K562 (cell line): Measurements from ENCODE around the gene TRIM68. TPM values are rescaled to one million over a fixed set of nuclear protein-coding genes. Genes with fewer than 3 reads are reported as not detected.

Experiments used
- EGR1 ChIP-seq: fragments of 450-650 bp; conservative IDR thresholded peaks from 2 replicates; pipeline ENCODE4 v1.6.1; 2017; ENCODE audit warnings: mild to moderate bottlenecking
- FIP1L1 ChIP-seq: fragments of 200-400 bp; formaldehyde crosslinking; IDR thresholded peaks from 2 replicates; pipeline ENCODE4 v1.6.1; 2018; ENCODE audit warnings: mild to moderate bottlenecking, low read depth, low read length; ENCODE audit not compliant: poor library complexity, severe bottlenecking
- FOXJ3 ChIP-seq: sonication (generic); formaldehyde crosslinking; IDR thresholded peaks from 2 replicates; pipeline ENCODE4 v1.4.0; 2020; ENCODE audit warnings: mild to moderate bottlenecking, missing genetic modification reagents
- GTF3C2 ChIP-seq: IDR thresholded peaks from 3 replicates; pipeline ENCODE4 v1.6.1; 2011; ENCODE audit warnings: borderline replicate concordance, mild to moderate bottlenecking, moderate library complexity; ENCODE audit not compliant: insufficient read length; ENCODE audit errors: extremely low read depth
- HOXB6 ChIP-seq: fragments of 250-450 bp; sonication (Bioruptor Pico); IDR thresholded peaks from 2 replicates; pipeline ENCODE4 v1.5.1; 2022; ENCODE audit warnings: mild to moderate bottlenecking, borderline replicate concordance
- MYBL2 ChIP-seq, 2 experiments: fragments of 450-650 bp in 1 of 2; sonication (generic) in 1 of 2; formaldehyde crosslinking in 1 of 2; IDR thresholded peaks; 2 replicates each; pipeline versions ENCODE4 v1.6.1 to v1.8.1; 2017 to 2022; ENCODE audit warnings: borderline replicate concordance in 1 of 2, inconsistent platforms in 1 of 2, low read depth in 1 of 2, mild to moderate bottlenecking in 1 of 2, missing genetic modification reagents in 1 of 2, moderate library complexity in 1 of 2
- TEAD1 ChIP-seq, 2 experiments: fragments of 450-650 bp in 1 of 2; sonication (generic) in 1 of 2; formaldehyde crosslinking; IDR thresholded peaks; 2 replicates each; pipeline versions ENCODE4 v1.4.0 to v1.8.0; 2020 to 2022; ENCODE audit warnings: mild to moderate bottlenecking in 2 of 2, missing genetic modification reagents in 1 of 2
- THAP7 ChIP-seq: fragments of 250-450 bp; sonication (Bioruptor Pico); IDR thresholded peaks from 2 replicates; pipeline ENCODE4 v1.5.0; 2021
- ZC3H11A ChIP-seq: IDR thresholded peaks from 2 replicates; pipeline ENCODE4 v1.6.1; 2012; ENCODE audit warnings: low read depth, low read length, improper control_type of control experiment
- ZNF134 ChIP-seq: fragments of 250-450 bp; sonication (Bioruptor Pico); conservative IDR thresholded peaks from 2 replicates; pipeline ENCODE4 v1.4.0; 2020
- polyA plus RNA-seq, 8 experiments: library from polyadenylated mRNA; depleted of rRNA in 4 of 8; stranded (reverse) in 5 of 8; unstranded in 3 of 8; fragments of >200 nt; fragmentation: Nextera tagmentation in 2 of 8; fragmentation: Illumina TruSeq in 1 of 8; extraction: Ambion mirVana in 2 of 8; extraction: Trizol in 1 of 8; gene quantifications; 2 replicates each; pipeline versions ENCODE4 v1.2.1 to v1.2.3, GENCODE V29; 2011 to 2014; ENCODE audit warnings: inconsistent platforms in 1 of 8, missing spikeins in 1 of 8
- total RNA-seq, 7 experiments: library from RNA; depleted of rRNA in 6 of 7; stranded (reverse); fragments of >200 nt in 6 of 7; fragmentation: Illumina TruSeq in 2 of 7; extraction: Trizol in 2 of 7; gene quantifications; 2 replicates each; pipeline versions ENCODE4 v1.2.1 to v1.2.3, GENCODE V29; 2011 to 2021; ENCODE audit warnings: low replicate concordance in 1 of 7
- TF ChIP-seq, protein P1 (sequence below): fragments of 450-650 bp; formaldehyde crosslinking; IDR thresholded peaks from 2 replicates; pipeline ENCODE4 v1.4.0; 2022; ENCODE audit warnings: missing genetic modification characterization
- TF ChIP-seq, protein P2 (sequence below), 2 experiments: fragments of 450-650 bp; formaldehyde crosslinking in 1 of 2; IDR thresholded peaks; 2 replicates each; pipeline versions ENCODE4 v1.4.0 to v1.6.1; 2014 to 2020; ENCODE audit warnings: mild to moderate bottlenecking in 2 of 2, borderline replicate concordance in 1 of 2, low read depth in 1 of 2

TRIM68 gene
- total and polyA plus RNA-seq, 9 of the 15 experiments (the other 6 are each of a cell fraction or from before 2014, with no cell fraction given) = 5.2 to 10.9 (median 7.9) TPM

GRCh38 chr11:4607781-4608666 is at the start of gene TRIM68 (continued):
- TF ChIP-seq, protein P1, sequence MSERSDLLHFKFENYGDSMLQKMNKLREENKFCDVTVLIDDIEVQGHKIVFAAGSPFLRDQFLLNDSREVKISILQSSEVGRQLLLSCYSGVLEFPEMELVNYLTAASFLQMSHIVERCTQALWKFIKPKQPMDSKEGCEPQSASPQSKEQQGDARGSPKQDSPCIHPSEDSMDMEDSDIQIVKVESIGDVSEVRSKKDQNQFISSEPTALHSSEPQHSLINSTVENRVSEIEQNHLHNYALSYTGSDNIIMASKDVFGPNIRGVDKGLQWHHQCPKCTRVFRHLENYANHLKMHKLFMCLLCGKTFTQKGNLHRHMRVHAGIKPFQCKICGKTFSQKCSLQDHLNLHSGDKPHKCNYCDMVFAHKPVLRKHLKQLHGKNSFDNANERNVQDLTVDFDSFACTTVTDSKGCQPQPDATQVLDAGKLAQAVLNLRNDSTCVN (CRISPR knock-in tag) = no peak
- TF ChIP-seq MYBL2 (IDR thresholded peaks at IDR 0.05; ENCODE audit: low read depth) (no peak), MYBL2 (CRISPR knock-in tag; IDR thresholded peaks at IDR 0.05; ENCODE audit: borderline replicate concordance) (no peak), ZNF134 (no peak), ZC3H11A (no peak), FOXJ3 (no peak), TEAD1 (CRISPR knock-in tag; IDR thresholded peaks at IDR 0.05) (no peak), HOXB6 (CRISPR knock-in tag) (no peak), GTF3C2 (no peak), THAP7 (CRISPR knock-in tag) (no peak), EGR1 (no peak), FIP1L1 (no peak)
- TF ChIP-seq, protein P2, sequence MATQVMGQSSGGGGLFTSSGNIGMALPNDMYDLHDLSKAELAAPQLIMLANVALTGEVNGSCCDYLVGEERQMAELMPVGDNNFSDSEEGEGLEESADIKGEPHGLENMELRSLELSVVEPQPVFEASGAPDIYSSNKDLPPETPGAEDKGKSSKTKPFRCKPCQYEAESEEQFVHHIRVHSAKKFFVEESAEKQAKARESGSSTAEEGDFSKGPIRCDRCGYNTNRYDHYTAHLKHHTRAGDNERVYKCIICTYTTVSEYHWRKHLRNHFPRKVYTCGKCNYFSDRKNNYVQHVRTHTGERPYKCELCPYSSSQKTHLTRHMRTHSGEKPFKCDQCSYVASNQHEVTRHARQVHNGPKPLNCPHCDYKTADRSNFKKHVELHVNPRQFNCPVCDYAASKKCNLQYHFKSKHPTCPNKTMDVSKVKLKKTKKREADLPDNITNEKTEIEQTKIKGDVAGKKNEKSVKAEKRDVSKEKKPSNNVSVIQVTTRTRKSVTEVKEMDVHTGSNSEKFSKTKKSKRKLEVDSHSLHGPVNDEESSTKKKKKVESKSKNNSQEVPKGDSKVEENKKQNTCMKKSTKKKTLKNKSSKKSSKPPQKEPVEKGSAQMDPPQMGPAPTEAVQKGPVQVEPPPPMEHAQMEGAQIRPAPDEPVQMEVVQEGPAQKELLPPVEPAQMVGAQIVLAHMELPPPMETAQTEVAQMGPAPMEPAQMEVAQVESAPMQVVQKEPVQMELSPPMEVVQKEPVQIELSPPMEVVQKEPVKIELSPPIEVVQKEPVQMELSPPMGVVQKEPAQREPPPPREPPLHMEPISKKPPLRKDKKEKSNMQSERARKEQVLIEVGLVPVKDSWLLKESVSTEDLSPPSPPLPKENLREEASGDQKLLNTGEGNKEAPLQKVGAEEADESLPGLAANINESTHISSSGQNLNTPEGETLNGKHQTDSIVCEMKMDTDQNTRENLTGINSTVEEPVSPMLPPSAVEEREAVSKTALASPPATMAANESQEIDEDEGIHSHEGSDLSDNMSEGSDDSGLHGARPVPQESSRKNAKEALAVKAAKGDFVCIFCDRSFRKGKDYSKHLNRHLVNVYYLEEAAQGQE (IDR thresholded peaks at IDR 0.05; ENCODE audit: borderline replicate concordance) = no peak
- TF ChIP-seq, protein P2 (CRISPR knock-in tag; IDR thresholded peaks at IDR 0.05; ENCODE audit: low read depth) = no peak
